SK-N-SH (cell line): Measurements from ENCODE around the gene KLC1. TPM values are rescaled to one million over a fixed set of nuclear protein-coding genes. Genes with fewer than 3 reads are reported as not detected.

ENCODE experiments used
- CTCF ChIA-PET: fragments of 300-600, 350-600 bp; formaldehyde crosslinking; extraction: SDS; loops from one replicate; lab custom pipeline; 2021; lab: Yijun Ruan, JAX
- POLR2A ChIA-PET: fragments of 350-600 bp; sonication (Branson Sonifier 250); formaldehyde crosslinking; extraction: SDS; loops from one replicate; lab custom pipeline; 2020; ENCODE audit warnings: antibody characterized with exemption, inconsistent platforms; lab: Yijun Ruan, JAX
- DNase-seq: peaks from one replicate; pipeline ENCODE4 v3.0.0; 2012
- H2AFZ ChIP-seq: fragments of 200-600 bp; sonication (generic); 2 replicates; pipeline ENCODE4 v1.8.1; 2016; ENCODE audit warnings: antibody characterized with exemption, mild to moderate bottlenecking, low read depth
- H3F3A ChIP-seq: fragments of 200-600 bp; sonication (generic); replicated peaks from 2 replicates; pipeline ENCODE3; 2016; ENCODE audit warnings: antibody characterized with exemption, mild to moderate bottlenecking; ENCODE audit not compliant: insufficient read depth
- H3K27ac ChIP-seq, 2 experiments: fragments of 200-500 bp in 1 of 2; fragments of 200-600 bp in 1 of 2; sonication (Bioruptor generic) in 1 of 2; sonication (generic), shearing (Covaris generic) in 1 of 2; 2 replicates each; pipeline versions ENCODE4 v1.5.1 to v1.6.1; 2014 to 2016; ENCODE audit warnings: low read depth in 2 of 2, inconsistent platforms in 1 of 2, low read length in 1 of 2, mild to moderate bottlenecking in 1 of 2, mixed read lengths in 1 of 2
- H3K27me3 ChIP-seq: fragments of 200-600 bp; sonication (generic), shearing (Covaris generic); 2 replicates; pipeline ENCODE4 v1.6.1; 2016; ENCODE audit warnings: mixed run types; ENCODE audit not compliant: insufficient read depth
- H3K36me3 ChIP-seq, 2 experiments: fragments of 200-500 bp in 1 of 2; fragments of 200-600 bp in 1 of 2; sonication (Bioruptor generic) in 1 of 2; sonication (generic) in 1 of 2; replicated peaks in 1 of 2; 2 replicates each; pipeline versions ENCODE3 to v1.5.1; 2014 to 2016; ENCODE audit warnings: low read length in 1 of 2, mild to moderate bottlenecking in 1 of 2; ENCODE audit not compliant: insufficient read depth in 2 of 2, control insufficient read depth in 1 of 2
- H3K4me1 ChIP-seq, 2 experiments: fragments of 200-500 bp in 1 of 2; fragments of 200-600 bp in 1 of 2; sonication (Bioruptor generic) in 1 of 2; sonication (generic), shearing (Covaris generic) in 1 of 2; 2 replicates each; pipeline versions ENCODE4 v1.5.1 to v1.6.1; 2014 to 2016; ENCODE audit warnings: low read depth in 1 of 2, low read length in 1 of 2, mixed run types in 1 of 2; ENCODE audit not compliant: insufficient read depth in 2 of 2, control insufficient read depth in 1 of 2
- H3K4me2 ChIP-seq: fragments of 200-600 bp; sonication (generic), shearing (Covaris generic); 2 replicates; pipeline ENCODE4 v1.6.1; 2017; ENCODE audit warnings: mixed run types
- H3K4me3 ChIP-seq, 2 experiments: fragments of 200-500 bp in 1 of 2; fragments of 200-600 bp in 1 of 2; sonication (Bioruptor generic) in 1 of 2; sonication (generic), shearing (Covaris generic) in 1 of 2; 2 replicates each; pipeline versions ENCODE4 v1.5.1 to v1.8.1; 2014 to 2016; ENCODE audit warnings: low read depth in 2 of 2, inconsistent platforms in 1 of 2, low read length in 1 of 2, mild to moderate bottlenecking in 1 of 2, mixed read lengths in 1 of 2, moderate library complexity in 1 of 2
- H3K79me2 ChIP-seq: fragments of 200-600 bp; sonication (generic); 2 replicates; pipeline ENCODE4 v1.8.1; 2017; ENCODE audit warnings: mild to moderate bottlenecking; ENCODE audit not compliant: insufficient read depth
- H3K9ac ChIP-seq: fragments of 200-600 bp; sonication (generic); 2 replicates; pipeline ENCODE4 v1.6.1; 2017; ENCODE audit warnings: mixed run types
- H3K9me2 ChIP-seq: fragments of 200-600 bp; sonication (generic); 2 replicates; pipeline ENCODE4 v1.6.1; 2017; ENCODE audit warnings: mixed run types
- H3K9me3 ChIP-seq: fragments of 200-600 bp; sonication (generic); 2 replicates; pipeline ENCODE4 v1.6.1; 2017; ENCODE audit warnings: mixed run types, mild to moderate bottlenecking, moderate library complexity
- H4K20me1 ChIP-seq: fragments of 200-600 bp; sonication (generic); 2 replicates; pipeline ENCODE4 v1.6.1; 2017; ENCODE audit warnings: mild to moderate bottlenecking, mixed run types; ENCODE audit not compliant: insufficient read depth
- GATA2 ChIP-seq: sonication (generic); formaldehyde crosslinking; IDR thresholded peaks from 2 replicates; pipeline ENCODE4 v1.5.0; 2020; ENCODE audit warnings: mild to moderate bottlenecking, missing genetic modification reagents
- MAX ChIP-seq: IDR thresholded peaks from 2 replicates; pipeline ENCODE4 v1.4.0; 2012; ENCODE audit warnings: low read depth
- MEF2A ChIP-seq: IDR thresholded peaks from 2 replicates; pipeline ENCODE4 v1.4.0; 2012; ENCODE audit warnings: low read depth, borderline replicate concordance
- MXI1 ChIP-seq: IDR thresholded peaks from 2 replicates; pipeline ENCODE4 v1.6.1; 2012; ENCODE audit warnings: mild to moderate bottlenecking, low read depth, low read length, improper control_type of control experiment
- NFIC ChIP-seq: IDR thresholded peaks from 2 replicates; pipeline ENCODE4 v1.4.0; 2012; ENCODE audit warnings: borderline replicate concordance
- POLR2AphosphoS5 ChIP-seq: IDR thresholded peaks from 2 replicates; pipeline ENCODE4 v1.6.1; 2012; ENCODE audit warnings: low read depth, low read length
- RAD21 ChIP-seq: IDR thresholded peaks from 2 replicates; pipeline ENCODE4 v1.6.1; 2012; ENCODE audit warnings: mild to moderate bottlenecking, low read length
- RXRA ChIP-seq: IDR thresholded peaks from 2 replicates; pipeline ENCODE4 v1.4.0; 2012; ENCODE audit warnings: low read depth, mild to moderate bottlenecking, borderline replicate concordance
- SIN3A ChIP-seq: IDR thresholded peaks from 2 replicates; pipeline ENCODE4 v1.6.1; 2012; ENCODE audit warnings: low read depth, mild to moderate bottlenecking, low read length, moderate library complexity, borderline replicate concordance
- TCF12 ChIP-seq: IDR thresholded peaks from 2 replicates; pipeline ENCODE4 v1.4.0; 2012
- TEAD4 ChIP-seq: IDR thresholded peaks from 2 replicates; pipeline ENCODE4 v1.4.0; 2012; ENCODE audit warnings: mild to moderate bottlenecking, borderline replicate concordance; ENCODE audit not compliant: insufficient read depth
- USF2 ChIP-seq: fragments of 150-350 bp; IDR thresholded peaks from 2 replicates; pipeline ENCODE4 v1.6.1; 2017; ENCODE audit warnings: antibody characterized with exemption, low read length, low read depth, borderline replicate concordance
- ZBTB33 ChIP-seq: IDR thresholded peaks from 2 replicates; pipeline ENCODE4 v1.4.0; 2012; ENCODE audit warnings: low read depth, borderline replicate concordance
- WGBS: methylation state at CpG from one replicate; pipeline ENCODE4 v1.1.6; 2017; ENCODE audit warnings: low lambda C conversion rate; 5-methylcytosine and 5-hydroxymethylcytosine counted together
- polyA plus RNA-seq, 3 experiments: library from polyadenylated mRNA; depleted of rRNA; stranded (reverse); fragments of >200 nt; gene quantifications; 2 replicates each; pipeline ENCODE4 v1.2.3, GENCODE V29; 2012
- TF ChIP-seq, protein P1 (sequence below): IDR thresholded peaks from 2 replicates; pipeline ENCODE4 v1.4.0; 2012; ENCODE audit warnings: low read depth, borderline replicate concordance
- TF ChIP-seq, protein P2 (sequence below): IDR thresholded peaks from 2 replicates; pipeline ENCODE4; 2012

KLC1 gene
- polyA plus RNA-seq, 1 of the 3 experiments (the other 2 are of a cell fraction) = 308 TPM

GRCh38 chr14:103584326-103584915 is 44.6 kb upstream of the KLC1 start:
- Histone ChIP-seq H3K9ac (no peak overlapping the region), H3K9me3 (no peaks in the 10 kb centered on the region), H3F3A (peaks cover 5% of the 10 kb centered on the region), H3K79me2 (peaks cover 42% of the 10 kb centered on the region), H2AFZ (no peak overlapping the region), H3K4me3 (no peak overlapping the region), H4K20me1 (no peaks in the 10 kb centered on the region), H3K27me3 (no peaks in the 10 kb centered on the region), H3K4me1 (no peaks in the 10 kb centered on the region), H3K36me3 (peaks cover 4 to 25% of the 10 kb centered on the region in 2 experiments), H3K9me2 (no peaks in the 10 kb centered on the region), H3K4me2 (no peak overlapping the region), H3K27ac (no peak overlapping the region)
- ChIA-PET CTCF (interaction anchor here (1.0 kb wide), 1 partner anchor 224 kb away, joined by 3 read pairs; no protein-coding TSS in a partner anchor), POLR2A (no interaction called here)
- TF ChIP-seq MXI1 (no peak), RAD21 (no peak), TCF12 (no peak), SIN3A (no peak), MEF2A (no peak), TEAD4 (no peak), MAX (no peak), RXRA (no peak), GATA2 (CRISPR knock-in tag) (no peak), USF2 (no peak), POLR2AphosphoS5 (no peak), NFIC (no peak), ZBTB33 (no peak)
- TF ChIP-seq, protein P1, sequence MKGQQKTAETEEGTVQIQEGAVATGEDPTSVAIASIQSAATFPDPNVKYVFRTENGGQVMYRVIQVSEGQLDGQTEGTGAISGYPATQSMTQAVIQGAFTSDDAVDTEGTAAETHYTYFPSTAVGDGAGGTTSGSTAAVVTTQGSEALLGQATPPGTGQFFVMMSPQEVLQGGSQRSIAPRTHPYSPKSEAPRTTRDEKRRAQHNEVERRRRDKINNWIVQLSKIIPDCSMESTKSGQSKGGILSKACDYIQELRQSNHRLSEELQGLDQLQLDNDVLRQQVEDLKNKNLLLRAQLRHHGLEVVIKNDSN = no peak
- TF ChIP-seq, protein P2, sequence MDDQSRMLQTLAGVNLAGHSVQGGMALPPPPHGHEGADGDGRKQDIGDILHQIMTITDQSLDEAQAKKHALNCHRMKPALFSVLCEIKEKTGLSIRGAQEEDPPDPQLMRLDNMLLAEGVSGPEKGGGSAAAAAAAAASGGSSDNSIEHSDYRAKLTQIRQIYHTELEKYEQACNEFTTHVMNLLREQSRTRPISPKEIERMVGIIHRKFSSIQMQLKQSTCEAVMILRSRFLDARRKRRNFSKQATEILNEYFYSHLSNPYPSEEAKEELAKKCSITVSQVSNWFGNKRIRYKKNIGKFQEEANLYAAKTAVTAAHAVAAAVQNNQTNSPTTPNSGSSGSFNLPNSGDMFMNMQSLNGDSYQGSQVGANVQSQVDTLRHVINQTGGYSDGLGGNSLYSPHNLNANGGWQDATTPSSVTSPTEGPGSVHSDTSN = no peak
- WGBS = 94% methylated on average over 11 of the region's 11 CpGs
- DNase-seq = no peak
